C4-2B (cell line): Measurements from ENCODE around the gene TOGARAM1.
A peak's percentile ranks its signal among the peaks of the same experiment; 100 is the strongest.

ENCODE experiments used
- H3K27ac ChIP-seq: fragments of 450-650 bp; 2 replicates; pipeline ENCODE4 v1.5.1; 2017
- CTCF ChIP-seq: fragments of 450-650 bp; conservative IDR thresholded peaks from 2 replicates; pipeline ENCODE4 v1.5.1; 2017; ENCODE audit warnings: mild to moderate bottlenecking
- ZFX ChIP-seq: fragments of 450-650 bp; IDR thresholded peaks from 2 replicates; pipeline ENCODE4 v1.6.1; 2017

Gene TOGARAM1

GRCh38 chr14:44962334-44963043, 499 bp downstream of the TOGARAM1 start:
- TF ChIP-seq CTCF, result no peak
- peak; percentile 68 for TF ChIP-seq ZFX
- peak overlapping the region; percentile 82 for H3K27ac ChIP-seq

GRCh38 chr14:44963044-44963528, 1.1 kb downstream of the TOGARAM1 start:
- peak overlapping the region; percentile 82; the same call in 1 of the 2 replicates for H3K27ac ChIP-seq

GRCh38 chr14:44963775-44964380, 1.9 kb downstream of the TOGARAM1 start:
- no peak overlapping the region for H3K27ac ChIP-seq
- TF ChIP-seq ZFX, result no peak
- TF ChIP-seq CTCF, result no peak

More at GRCh38 chr14:44963044-44963528, 1.1 kb downstream of the TOGARAM1 start:
- TF ChIP-seq ZFX, result no peak
- no peak for TF ChIP-seq CTCF

- TF ChIP-seq CTCF, result no peak
- TF ChIP-seq ZFX, result no peak
- no peak overlapping the region for H3K27ac ChIP-seq
Measured at GRCh38 chr14:44966601-44967336, 4.8 kb downstream of the TOGARAM1 start.

- no peak overlapping the region for H3K27ac ChIP-seq
- TF ChIP-seq ZFX (no peak), CTCF (no peak)
Measured at GRCh38 chr14:44968714-44969113, 6.7 kb downstream of the TOGARAM1 start.

GRCh38 chr14:44970907-44971306, 8.9 kb downstream of the TOGARAM1 start:
- TF ChIP-seq ZFX (no peak), CTCF (no peak)
- H3K27ac ChIP-seq, result no peak overlapping the region

- no peak overlapping the region for H3K27ac ChIP-seq
- TF ChIP-seq CTCF, result no peak
- no peak for TF ChIP-seq ZFX
Measured at GRCh38 chr14:44971459-44971858, 9.5 kb downstream of the TOGARAM1 start.
